Kidney tubule cell (primary cell): ENCODE data around the gene TANGO6.
"Not testable (repeated sequence)": the region's sequence is repeated elsewhere in the genome, so short reads cannot be mapped to it uniquely, and the experiment has no call there.

ENCODE experiments used
- DNase-seq: peaks from one replicate; pipeline ENCODE4 v3.0.0-alpha.2; 2018; ENCODE audit warnings: low spot score

TANGO6 gene

DNA sequence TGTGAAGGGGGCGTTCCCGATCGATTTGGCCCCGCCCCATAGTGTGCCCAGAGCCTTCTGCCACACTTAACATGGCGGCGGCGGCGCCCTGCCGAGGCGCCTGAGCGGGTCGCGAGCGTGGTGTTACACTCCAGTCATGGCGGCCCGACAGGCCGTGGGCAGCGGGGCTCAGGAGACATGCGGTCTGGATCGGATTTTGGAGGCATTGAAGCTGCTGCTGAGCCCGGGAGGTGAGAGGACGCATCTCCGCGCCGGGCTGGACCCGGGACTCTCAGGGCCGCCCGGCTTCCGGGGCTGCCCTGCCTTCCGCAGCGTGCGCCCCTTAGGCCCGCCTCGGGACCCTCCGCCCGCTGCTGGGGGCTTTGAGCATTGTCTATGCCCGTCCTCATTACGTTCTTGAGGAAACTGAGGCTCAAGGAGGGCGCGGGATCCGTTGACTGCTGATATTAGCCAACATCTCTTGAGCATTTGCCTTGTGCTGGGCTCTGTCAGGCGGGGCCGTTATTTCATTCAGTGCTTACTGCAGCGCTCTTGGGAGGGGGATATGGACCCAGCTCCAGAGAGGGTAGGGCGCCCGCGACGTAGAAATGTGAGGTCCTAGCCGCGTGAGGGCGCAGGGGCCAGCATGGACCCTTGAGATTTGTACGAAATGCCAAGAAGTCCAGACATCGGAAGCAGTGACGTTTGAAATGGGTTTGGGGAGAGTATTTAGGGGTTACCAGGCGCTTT is at the start of gene TANGO6:
TSS of gene TANGO6 (plus strand) at position 50 of the 729 bp plus-strand sequence. CDS start at position 137, 87 bp downstream.
- DNase-seq = peak; percentile 83

DNA sequence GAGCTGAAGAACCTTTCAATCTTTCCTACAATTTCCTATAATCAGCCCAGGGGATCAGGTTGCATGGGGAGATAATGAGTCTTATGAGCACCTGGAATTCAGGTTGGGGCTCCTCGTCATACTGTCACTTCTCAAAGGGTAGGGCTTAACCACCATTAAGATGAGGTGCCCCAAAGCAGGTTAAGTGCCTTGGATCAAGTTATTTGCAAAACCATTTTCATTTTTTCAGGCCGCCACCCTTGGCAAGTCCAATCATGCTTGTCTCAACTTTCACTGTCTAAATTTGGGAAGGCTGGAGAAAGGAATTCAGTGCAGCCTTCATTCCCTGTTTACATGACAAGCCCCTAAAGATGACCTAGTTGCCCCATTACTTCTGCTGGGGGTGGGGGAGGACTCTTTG is 44.9 kb upstream of the TANGO6 start:
- DNase-seq = no peak

DNA sequence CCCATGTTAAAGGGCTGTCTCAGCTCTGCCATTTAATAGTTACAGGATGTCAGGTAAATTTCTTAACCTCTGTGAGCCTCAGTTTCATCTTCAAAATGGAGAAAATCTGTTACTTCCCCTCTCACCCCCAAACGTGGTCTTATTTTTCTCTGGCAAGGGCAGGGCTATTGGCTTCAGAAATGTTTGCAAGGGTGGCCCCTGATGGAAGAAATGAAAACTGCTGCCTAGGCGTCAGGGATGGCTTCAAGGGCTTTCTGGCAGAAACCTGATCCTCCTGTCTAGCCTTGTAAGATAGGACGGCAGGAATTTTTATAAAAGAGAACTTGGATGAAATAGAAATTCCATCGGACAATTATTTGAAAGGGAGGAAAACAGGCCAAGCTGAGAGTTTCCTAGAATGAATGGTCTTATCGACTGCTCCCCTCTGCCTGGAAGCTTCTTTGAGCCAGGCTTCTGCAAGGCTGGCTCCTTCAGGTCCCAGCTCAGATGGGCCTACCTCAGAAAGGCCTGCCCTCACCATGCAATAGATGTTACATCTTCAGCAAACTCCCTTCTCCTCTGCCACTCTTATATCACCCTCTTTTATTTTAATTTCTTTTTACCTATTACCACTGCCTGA is 43.0 kb upstream of the TANGO6 start:
- peak; percentile 76 for DNase-seq

DNA sequence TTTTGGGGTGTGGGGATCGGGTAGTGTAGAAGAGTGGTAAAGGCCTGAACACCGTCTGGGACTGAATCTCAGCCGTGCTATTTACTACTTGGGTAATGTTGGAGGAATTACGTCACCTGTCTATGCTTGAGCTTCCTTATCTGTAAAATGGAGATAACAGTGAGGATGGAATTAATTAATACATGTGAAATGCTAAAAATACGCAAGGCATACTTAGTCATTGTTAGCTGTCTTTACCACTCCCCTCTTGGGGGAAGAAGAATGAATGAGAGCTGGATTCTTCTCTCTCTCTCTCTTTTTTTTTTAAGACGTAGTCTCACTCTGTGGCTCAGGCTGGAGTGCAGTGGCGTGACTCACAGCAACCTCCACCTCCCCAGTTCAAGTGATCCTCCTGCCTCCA is 41.1 kb upstream of the TANGO6 start:
- DNase-seq = peak; percentile 31

DNA sequence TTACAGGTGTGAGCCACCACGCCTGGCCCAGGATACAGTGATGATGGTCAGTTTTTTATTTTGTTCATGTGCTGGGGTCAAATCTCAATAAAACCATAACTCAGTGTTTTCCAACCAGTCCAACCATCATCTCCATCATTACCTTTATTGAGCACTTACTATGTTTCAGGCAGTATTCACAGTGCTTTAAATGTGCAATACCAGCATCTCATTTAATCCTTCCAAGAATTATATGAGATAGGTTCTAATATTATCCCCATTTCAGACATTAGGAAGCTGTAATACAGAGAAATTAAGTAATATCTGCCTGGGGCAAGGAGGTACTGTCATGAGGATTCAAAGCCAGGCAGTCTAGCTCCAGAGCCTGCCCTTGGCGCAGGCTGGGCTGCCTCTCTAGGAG is 36.9 kb upstream of the TANGO6 start:
- DNase-seq = no peak

DNA sequence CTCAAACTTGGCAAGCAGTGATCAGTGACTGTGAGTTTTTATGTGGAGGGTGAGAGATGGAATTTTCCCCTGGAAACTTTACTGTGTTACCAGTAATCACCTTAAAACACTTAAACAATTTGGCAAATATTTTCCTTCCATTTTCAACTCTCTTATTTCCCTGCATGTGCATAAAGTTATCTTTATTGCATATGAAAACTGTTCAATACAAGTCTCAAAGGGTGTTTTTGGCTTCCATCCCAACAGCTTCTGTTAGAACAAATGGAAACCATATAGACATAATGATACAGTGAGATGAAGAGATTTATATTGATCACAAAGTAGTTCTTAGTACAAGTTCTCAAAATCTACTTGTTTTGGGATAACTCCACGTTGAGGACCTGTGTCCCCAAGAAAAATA is 36.4 kb upstream of the TANGO6 start:
- no peak for DNase-seq

DNA sequence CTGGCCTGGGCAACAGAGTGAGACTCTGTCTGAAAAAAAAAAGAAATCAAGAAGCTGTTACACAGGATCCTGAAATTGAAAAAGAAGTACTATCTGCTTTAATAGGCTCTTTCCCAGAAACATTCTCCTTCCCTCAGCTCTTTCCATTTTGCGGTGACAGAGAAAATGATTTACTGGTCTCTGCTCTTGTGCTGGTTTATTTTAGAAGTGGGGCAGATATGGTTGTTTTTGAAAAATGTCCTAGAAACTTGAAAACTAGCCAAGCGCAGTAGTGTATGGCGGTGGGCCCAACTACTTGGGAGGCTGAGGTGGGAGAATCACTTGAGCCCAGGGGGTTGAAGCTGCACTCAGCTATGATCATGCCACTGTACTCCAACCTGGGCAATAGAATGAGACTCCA is 28.8 kb upstream of the TANGO6 start:
- DNase-seq = no peak

DNA sequence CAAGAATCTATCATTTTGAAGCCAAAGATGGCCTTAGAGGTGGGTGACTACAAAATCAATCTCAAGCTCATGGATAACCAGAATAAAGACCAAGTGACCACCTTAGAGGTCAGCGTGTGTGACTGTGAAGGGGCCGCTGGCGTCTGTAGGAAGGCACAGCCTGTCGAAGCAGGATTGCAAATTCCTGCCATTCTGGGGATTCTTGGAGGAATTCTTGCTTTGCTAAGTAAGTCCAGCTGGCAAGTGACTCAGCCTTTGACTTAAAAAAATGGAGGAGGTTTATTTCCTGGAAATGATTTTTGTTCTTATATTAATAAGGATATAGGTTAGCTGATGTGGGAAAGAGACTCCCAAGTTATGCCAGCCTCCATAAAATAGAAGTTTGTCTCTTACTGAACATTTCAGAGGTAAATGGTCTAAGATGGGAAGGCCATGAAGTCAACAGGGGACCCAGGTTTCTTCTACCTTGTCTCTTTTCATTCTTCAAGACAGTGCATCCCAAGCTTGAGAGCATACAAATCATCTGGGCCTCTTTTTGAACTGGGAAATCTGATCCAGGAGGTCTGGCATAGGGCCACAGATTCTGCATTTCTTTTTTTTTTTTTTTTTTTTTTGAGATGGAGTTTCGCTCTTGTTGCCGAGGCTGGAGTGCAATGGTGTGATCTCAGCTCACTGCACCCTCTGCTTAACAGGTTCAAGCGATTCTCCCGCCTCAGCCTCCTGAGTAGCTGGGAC is 19.8 kb upstream of the TANGO6 start:
- peak; percentile 81 for DNase-seq

DNA sequence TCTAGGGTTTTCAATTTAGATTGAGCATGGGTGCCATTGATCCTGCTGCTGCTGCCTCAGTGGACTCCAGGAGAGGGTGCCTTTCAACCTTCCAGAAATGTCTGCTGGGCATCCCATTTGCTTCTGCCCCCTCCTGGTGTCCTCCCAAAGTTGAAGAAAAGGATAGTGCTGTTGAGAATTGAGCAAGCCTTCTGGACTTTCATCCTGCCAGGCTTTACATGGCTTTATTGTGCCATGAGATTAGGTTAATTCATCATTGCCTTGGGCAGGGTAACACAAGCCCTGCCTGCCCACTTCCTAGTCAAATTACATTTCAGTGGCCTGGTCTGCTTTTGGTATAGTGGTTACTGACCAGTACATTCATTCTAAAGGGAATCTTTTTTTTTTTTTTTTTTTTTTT is 17.9 kb upstream of the TANGO6 start:
- DNase-seq = no peak

DNA sequence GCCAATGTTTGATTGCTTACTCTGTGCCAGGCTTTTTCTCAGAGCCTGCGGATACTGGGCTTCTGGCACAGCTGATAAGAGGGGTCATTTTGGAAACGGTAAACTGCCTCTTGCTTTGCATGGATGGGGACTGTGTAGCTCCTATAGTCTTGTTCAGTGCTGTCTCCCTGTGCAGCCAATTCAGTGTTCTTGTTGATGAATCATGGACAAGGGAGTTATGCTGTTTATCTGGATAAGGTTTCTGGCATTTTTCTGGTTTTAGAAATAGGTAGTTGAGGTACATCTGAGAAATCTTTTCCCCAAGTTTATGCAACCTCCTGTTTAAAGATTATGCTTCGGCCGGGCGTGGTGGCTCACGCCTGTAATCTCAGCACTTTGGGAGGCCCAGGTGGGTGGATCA is 16.7 kb upstream of the TANGO6 start:
- no peak for DNase-seq

DNA sequence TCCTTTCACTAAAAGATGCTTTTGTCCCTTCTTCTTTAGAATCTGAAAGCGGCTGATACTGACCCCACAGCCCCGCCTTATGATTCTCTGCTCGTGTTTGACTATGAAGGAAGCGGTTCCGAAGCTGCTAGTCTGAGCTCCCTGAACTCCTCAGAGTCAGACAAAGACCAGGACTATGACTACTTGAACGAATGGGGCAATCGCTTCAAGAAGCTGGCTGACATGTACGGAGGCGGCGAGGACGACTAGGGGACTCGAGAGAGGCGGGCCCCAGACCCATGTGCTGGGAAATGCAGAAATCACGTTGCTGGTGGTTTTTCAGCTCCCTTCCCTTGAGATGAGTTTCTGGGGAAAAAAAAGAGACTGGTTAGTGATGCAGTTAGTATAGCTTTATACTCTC is 10.1 kb upstream of the TANGO6 start:
- no peak for DNase-seq

DNA sequence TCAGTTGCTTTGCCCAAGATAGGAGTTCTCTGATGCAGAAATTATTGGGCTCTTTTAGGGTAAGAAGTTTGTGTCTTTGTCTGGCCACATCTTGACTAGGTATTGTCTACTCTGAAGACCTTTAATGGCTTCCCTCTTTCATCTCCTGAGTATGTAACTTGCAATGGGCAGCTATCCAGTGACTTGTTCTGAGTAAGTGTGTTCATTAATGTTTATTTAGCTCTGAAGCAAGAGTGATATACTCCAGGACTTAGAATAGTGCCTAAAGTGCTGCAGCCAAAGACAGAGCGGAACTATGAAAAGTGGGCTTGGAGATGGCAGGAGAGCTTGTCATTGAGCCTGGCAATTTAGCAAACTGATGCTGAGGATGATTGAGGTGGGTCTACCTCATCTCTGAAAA is 8.8 kb upstream of the TANGO6 start:
- DNase-seq = no peak

DNA sequence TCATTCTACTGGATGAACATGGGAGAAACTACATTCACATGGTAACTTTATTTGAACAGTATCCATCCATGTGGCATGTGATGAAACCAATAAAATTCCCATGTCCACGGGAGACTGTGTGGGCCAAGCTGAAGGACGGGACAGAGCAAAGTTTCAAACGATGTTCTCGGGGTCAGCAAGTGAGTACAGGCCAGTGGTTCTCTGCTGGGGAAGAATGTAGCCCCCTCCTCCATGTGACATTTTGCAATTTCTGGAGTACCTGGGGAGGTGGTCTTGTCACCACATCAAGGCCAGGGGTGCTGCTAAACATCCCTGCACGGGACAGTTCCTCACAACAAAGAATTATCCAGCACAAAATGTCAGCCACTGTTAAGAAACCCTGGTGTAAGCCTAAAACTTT is 7.4 kb upstream of the TANGO6 start:
- DNase-seq = no peak

DNA sequence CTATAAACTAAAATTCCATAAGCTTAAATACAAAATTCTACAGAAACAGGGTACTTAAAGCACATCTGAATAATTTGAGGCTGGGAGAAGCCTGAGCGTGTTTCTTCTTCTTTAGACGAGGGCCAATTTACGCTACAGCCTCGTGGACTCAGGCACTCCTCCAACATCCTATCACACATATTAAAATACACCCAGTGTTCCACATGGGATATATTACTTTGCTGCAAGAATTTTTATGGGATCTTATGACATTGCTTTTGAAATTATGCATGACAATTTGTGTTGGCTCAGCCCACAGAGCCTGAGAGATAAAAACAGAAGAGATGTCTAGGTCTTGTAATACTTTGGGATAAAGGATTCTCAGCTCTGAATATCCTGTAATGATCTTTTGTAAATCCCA is 3.5 kb upstream of the TANGO6 start:
- DNase-seq = no peak

DNA sequence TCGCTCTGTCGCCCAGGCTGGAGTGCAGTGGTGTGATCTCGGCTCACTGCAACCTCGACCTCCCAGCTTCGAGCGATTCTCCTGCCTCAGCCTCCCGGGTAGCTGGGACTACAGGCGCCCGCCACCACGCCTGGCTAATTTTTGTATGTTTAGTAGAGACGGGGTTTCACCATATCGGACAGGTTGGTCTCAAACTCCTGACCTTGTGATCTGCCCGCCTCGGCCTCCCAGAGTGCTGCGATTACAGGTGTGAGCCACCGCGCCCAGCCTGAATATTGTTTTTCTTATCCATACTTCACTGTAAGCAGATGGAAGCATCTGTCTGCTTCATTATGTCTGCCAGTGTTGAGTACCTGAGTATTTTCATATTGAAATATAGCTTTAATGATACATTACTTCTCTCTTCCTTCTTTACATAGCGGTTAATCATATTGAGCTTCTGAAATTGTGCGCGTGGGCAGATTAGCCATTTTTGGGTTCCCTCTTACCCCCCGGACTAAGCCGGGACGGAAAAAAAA is 308 bp upstream of the TANGO6 start:
- not testable (repeated sequence) for DNase-seq

DNA sequence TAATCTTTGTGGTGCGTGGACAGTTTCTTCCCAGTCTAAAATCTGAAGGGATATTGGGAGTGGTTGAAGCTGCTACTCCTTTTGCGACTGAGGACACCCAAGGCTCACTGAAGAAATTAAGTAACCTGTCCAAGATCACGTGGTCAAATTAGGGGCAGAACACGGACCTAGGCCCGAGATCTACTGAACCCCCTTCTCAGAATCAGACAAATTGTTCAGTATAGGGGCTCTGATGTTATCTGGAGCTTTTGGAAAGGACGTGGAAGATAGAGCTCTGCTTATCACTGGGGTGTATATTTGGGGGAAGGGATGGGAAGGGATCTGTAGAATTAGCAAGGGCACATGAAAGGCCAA is 857 bp downstream of the TANGO6 start:
- no peak for DNase-seq

DNA sequence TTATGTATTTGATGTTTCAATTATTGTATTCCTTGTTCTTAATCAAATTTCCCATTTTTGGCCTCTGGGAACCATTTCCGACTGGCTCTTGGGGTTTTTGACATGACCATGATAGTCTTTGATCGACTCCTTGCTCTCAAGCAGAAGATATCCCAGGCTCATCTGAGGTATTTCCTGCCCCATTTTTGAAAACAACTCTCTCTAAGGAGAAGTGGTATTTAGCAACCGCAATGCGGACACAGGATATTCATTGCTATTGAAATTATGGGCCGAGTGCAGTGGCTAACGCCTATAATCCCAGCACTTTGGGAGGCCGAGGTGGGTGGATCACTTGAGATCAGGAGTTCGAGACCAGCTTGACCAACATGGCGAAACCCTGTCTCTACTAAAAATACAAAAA is 5.5 kb downstream of the TANGO6 start:
- no peak for DNase-seq

DNA sequence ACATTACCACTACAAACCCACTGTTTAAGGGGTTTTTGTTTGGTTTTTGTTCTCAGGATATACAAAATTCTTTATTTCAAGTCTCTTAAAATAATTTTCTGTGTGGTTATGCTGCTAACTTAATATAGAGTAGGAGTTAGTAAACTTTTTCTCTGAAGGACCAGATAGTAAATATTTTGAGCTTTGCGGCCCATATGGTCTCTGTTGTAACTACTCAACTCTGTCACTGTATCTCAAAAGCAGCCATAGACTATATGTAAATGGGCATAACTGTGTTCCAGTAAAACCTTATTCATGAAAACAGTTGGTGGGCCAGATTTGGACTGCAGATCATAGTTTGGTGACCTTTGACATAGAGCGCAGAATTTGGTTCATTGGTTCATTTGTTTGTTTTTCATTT is 7.2 kb downstream of the TANGO6 start:
- no peak for DNase-seq

DNA sequence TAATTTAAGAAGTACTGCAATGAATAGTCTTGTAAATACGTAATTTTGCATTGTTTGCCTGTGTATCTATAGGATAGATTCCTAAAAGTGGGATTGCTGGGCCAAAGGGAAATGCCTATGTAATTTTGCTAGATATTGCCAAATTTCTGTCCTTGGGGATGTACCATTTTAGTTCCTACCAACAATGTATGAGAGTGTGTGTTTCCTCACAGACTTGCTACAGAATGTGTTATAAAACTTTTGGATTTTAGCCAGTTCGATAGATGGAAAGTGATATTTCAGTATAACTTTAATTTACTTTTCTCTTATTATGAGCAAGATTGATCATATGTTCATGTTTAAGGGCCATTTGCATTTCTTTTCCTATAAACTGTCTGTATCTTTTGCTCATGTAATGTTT is 8.3 kb downstream of the TANGO6 start:
- no peak for DNase-seq

DNA sequence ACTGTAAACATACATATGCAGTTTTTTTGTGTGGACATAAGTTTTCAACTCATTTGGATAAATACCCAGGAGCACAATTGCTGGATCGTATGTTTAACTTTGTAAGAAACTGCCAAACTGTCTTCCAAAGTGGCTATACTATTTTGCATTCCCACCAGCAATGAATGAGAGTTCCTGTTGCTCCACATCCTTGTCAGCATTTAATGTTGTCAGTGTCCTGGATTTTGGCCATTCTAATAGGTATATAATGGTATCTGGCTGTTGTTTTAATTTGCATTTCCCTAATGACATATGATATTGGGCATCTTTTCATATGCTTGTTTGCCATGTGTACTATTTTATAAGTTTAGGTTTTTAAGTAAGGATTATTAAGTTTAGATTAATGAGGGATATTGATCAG is 14.1 kb downstream of the TANGO6 start:
- no peak for DNase-seq

DNA sequence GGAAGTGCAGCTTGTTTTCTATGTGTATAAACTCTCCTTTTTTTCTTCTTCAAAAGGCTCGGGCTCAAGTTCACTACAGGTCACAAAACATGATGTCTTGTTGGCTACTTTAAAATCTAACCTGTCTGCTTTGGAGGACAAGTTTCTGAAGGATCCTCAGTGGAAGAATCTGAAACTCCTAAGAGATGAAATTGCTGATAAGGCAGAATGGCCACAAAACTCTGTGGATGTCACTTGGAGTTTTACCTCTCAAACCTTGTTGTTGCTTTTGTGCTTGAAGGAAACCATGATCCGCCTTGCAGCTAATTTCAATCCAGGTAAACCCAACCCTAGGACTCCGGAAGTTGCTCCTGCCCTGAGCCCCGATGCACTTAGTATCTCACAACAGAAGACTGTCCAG is 16.5 kb downstream of the TANGO6 start:
- DNase-seq = no peak

DNA sequence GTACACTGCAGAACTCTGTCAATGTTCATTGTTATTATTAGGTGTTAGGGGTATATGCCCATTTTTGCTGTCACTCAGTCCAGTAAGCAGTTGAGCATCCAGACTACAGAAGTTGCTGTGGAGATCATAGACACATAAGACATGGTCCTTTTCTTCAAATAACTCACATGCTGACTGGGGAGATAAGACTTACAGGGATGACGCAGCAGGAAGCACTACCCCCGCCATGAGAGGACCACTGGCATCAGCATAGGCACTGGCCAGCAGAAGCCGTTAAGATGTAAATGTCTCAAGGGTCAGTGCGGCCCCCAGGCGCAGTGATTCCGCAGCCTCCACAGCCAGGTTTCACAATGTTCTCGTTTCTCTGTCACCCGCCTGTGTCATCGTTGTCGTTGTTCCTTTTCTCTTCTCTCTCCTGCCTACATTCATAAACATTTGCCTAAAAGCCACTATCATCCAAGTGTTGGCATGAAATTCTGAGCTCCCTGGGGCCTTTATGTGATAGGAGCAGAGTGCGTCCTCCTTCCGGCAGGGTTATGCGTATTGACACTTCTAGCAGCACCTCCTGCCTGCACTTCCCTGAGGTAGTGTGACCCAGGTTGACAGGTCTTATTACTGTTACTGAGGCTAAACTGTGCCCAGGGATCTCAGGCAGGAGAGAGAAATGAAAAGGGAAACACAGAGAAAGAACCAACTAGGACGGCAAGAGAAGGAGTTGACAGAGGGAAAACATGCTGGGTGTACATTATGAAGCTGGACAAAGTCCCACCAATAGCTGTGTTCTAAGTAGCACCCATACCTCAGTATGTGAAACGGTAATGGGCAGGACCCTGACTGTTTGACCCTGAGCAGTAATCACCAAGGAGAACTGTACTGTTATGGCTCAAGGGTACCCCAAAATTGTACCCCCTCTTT is 17.9 kb downstream of the TANGO6 start:
- DNase-seq = no peak
